GM19468 (cell line): ENCODE measurements around the gene EHMT2.
"Not testable (repeated sequence)": the region's sequence is repeated elsewhere in the genome, so short reads cannot be mapped to it uniquely, and the experiment has no call there.

Experiments
- ATAC-seq: cut with Tn5 transposase; IDR thresholded peaks from one replicate; pipeline ENCODE4 v1.9.1; 2021; ENCODE audit warnings: mild to moderate bottlenecking, moderate library complexity, moderate number of reproducible peaks; ENCODE audit not compliant: unreplicated experiment; ENCODE audit errors: extremely low read depth

Gene EHMT2

GRCh38 chr6:31875877-31876276 lies 21.6 kb downstream of the EHMT2 start:
- ATAC-seq, result no peak

- ATAC-seq, result no peak
Measured at GRCh38 chr6:31874836-31875572, 22.5 kb downstream of the EHMT2 start.

GRCh38 chr6:31874084-31874670 lies 23.3 kb downstream of the EHMT2 start:
- no peak for ATAC-seq

GRCh38 chr6:31871046-31871659 lies 26.3 kb downstream of the EHMT2 start:
- no peak for ATAC-seq

GRCh38 chr6:31870385-31870921 lies 27.0 kb downstream of the EHMT2 start:
- no peak for ATAC-seq

- ATAC-seq, result no peak
Measured at GRCh38 chr6:31869343-31869742, 28.2 kb downstream of the EHMT2 start.

GRCh38 chr6:31868658-31868971 lies 28.9 kb downstream of the EHMT2 start:
- ATAC-seq, result not testable (repeated sequence)

- no peak for ATAC-seq
Measured at GRCh38 chr6:31865205-31866118, 32.0 kb downstream of the EHMT2 start.

GRCh38 chr6:31864818-31865204 lies 32.7 kb downstream of the EHMT2 start:
- no peak for ATAC-seq

- ATAC-seq, result not testable (repeated sequence)
Measured at GRCh38 chr6:31864123-31864562, 33.4 kb downstream of the EHMT2 start.

- ATAC-seq, result peak; percentile 89
Measured at GRCh38 chr6:31862344-31863235, 34.9 kb downstream of the EHMT2 start, which contains the start of gene NEU1. Gene NEU1 (minus strand): TSS chr6:31862821. CDS start chr6:31862776, 45 bp downstream.

GRCh38 chr6:31861919-31862343 lies 35.6 kb downstream of the EHMT2 start:
- ATAC-seq, result no peak

GRCh38 chr6:31861150-31861549 lies 36.3 kb downstream of the EHMT2 start:
- ATAC-seq, result no peak

GRCh38 chr6:31860349-31860748 lies 37.1 kb downstream of the EHMT2 start:
- ATAC-seq, result no peak

- no peak for ATAC-seq
Measured at GRCh38 chr6:31859923-31860322, 37.6 kb downstream of the EHMT2 start.

GRCh38 chr6:31858707-31859106 lies 38.8 kb downstream of the EHMT2 start:
- ATAC-seq, result no peak

GRCh38 chr6:31857774-31858173 lies 39.7 kb downstream of the EHMT2 start:
- not testable (repeated sequence) for ATAC-seq

- not testable (repeated sequence) for ATAC-seq
Measured at GRCh38 chr6:31851980-31852718, 45.3 kb downstream of the EHMT2 start.

GRCh38 chr6:31851485-31851832 lies 46.0 kb downstream of the EHMT2 start:
- ATAC-seq, result no peak
